ENCODE results near the gene ERG.

ERG gene

GRCh38 chr21:38447611-38448010, 50.7 kb downstream of the ERG start:
- no peak for TF ChIP-seq CTCF (IDR thresholded peaks at IDR 0.05)
- Histone ChIP-seq H3K4me3 (ENCODE audit: low read depth, low read length) (no peak overlapping the region), H3K9ac (no peak overlapping the region), H3K27ac (no peak overlapping the region), H3K4me2 (ENCODE audit: low read length) (no peak overlapping the region), H3K9me3 (ENCODE audit: control insufficient read depth, low read length) (no peaks in the 10 kb centered on the region), H3K36me3 (ENCODE audit: control insufficient read depth, insufficient read depth, low read length) (no peaks in the 10 kb centered on the region), H3K79me2 (no peaks in the 10 kb centered on the region), H3K4me1 (no peaks in the 10 kb centered on the region), H3K27me3 (ENCODE audit: control insufficient read depth, insufficient read depth, low read length) (no peaks in the 10 kb centered on the region), H2AFZ (no peak overlapping the region)

- Histone ChIP-seq H3K27ac (no peak overlapping the region), H2AFZ (no peak overlapping the region), H3K9me3 (ENCODE audit: control insufficient read depth, low read length) (no peaks in the 10 kb centered on the region), H3K4me2 (ENCODE audit: low read length) (no peak overlapping the region), H3K4me3 (ENCODE audit: low read depth, low read length) (no peak overlapping the region), H3K4me1 (no peaks in the 10 kb centered on the region), H3K27me3 (ENCODE audit: control insufficient read depth, insufficient read depth, low read length) (no peaks in the 10 kb centered on the region), H3K9ac (no peak overlapping the region), H3K36me3 (ENCODE audit: control insufficient read depth, insufficient read depth, low read length) (no peaks in the 10 kb centered on the region), H3K79me2 (no peaks in the 10 kb centered on the region)
- TF ChIP-seq CTCF (IDR thresholded peaks at IDR 0.05) = no peak
Observed at GRCh38 chr21:38444691-38445090, 53.6 kb downstream of the ERG start.

GRCh38 chr21:38443110-38443509, 55.2 kb downstream of the ERG start:
- H3K79me2 ChIP-seq = no peaks in the 10 kb centered on the region
- no peak overlapping the region for H3K4me2 ChIP-seq (ENCODE audit: low read length)
- no peaks in the 10 kb centered on the region for H3K4me1 ChIP-seq
- H3K36me3 ChIP-seq (ENCODE audit: control insufficient read depth, insufficient read depth, low read length) = no peaks in the 10 kb centered on the region
- H3K27me3 ChIP-seq (ENCODE audit: control insufficient read depth, insufficient read depth, low read length) = no peaks in the 10 kb centered on the region
- no peaks in the 10 kb centered on the region for H3K9me3 ChIP-seq (ENCODE audit: control insufficient read depth, low read length)
- H2AFZ ChIP-seq = no peak overlapping the region
- H3K4me3 ChIP-seq (ENCODE audit: low read depth, low read length) = no peak overlapping the region
- TF ChIP-seq CTCF (IDR thresholded peaks at IDR 0.05) = no peak
- H3K9ac ChIP-seq = no peak overlapping the region
- H3K27ac ChIP-seq = no peak overlapping the region

- no peak overlapping the region for H2AFZ ChIP-seq
- H3K36me3 ChIP-seq (ENCODE audit: control insufficient read depth, insufficient read depth, low read length) = no peaks in the 10 kb centered on the region
- no peaks in the 10 kb centered on the region for H3K79me2 ChIP-seq
- H3K9me3 ChIP-seq (ENCODE audit: control insufficient read depth, low read length) = no peaks in the 10 kb centered on the region
- no peak overlapping the region for H3K4me3 ChIP-seq (ENCODE audit: low read depth, low read length)
- no peak overlapping the region for H3K4me2 ChIP-seq (ENCODE audit: low read length)
- no peaks in the 10 kb centered on the region for H3K27me3 ChIP-seq (ENCODE audit: control insufficient read depth, insufficient read depth, low read length)
- no peak overlapping the region for H3K9ac ChIP-seq
- no peak overlapping the region for H3K27ac ChIP-seq
- no peak for TF ChIP-seq CTCF (IDR thresholded peaks at IDR 0.05)
- no peaks in the 10 kb centered on the region for H3K4me1 ChIP-seq
Observed at GRCh38 chr21:38441153-38441552, 57.1 kb downstream of the ERG start.

- no peak for TF ChIP-seq CTCF (IDR thresholded peaks at IDR 0.05)
- no peak overlapping the region for H2AFZ ChIP-seq
- H3K27me3 ChIP-seq (ENCODE audit: control insufficient read depth, insufficient read depth, low read length) = no peaks in the 10 kb centered on the region
- H3K36me3 ChIP-seq (ENCODE audit: control insufficient read depth, insufficient read depth, low read length) = no peaks in the 10 kb centered on the region
- H3K4me3 ChIP-seq (ENCODE audit: low read depth, low read length) = no peak overlapping the region
- no peaks in the 10 kb centered on the region for H3K4me1 ChIP-seq
- no peaks in the 10 kb centered on the region for H3K79me2 ChIP-seq
- no peak overlapping the region for H3K4me2 ChIP-seq (ENCODE audit: low read length)
- H3K9me3 ChIP-seq (ENCODE audit: control insufficient read depth, low read length) = no peaks in the 10 kb centered on the region
- H3K27ac ChIP-seq = no peak overlapping the region
- no peak overlapping the region for H3K9ac ChIP-seq
Observed at GRCh38 chr21:38440746-38441145, 57.5 kb downstream of the ERG start.

Data from parathyroid adenoma (tissue), 2 donors.